Measurements from ENCODE around the gene PRUNE2.

- no peak for TF ChIP-seq CTCF (IDR thresholded peaks at IDR 0.05; ENCODE audit: insufficient read depth, low read length)
- no peak for TF ChIP-seq POLR2AphosphoS5 (IDR thresholded peaks at IDR 0.05; ENCODE audit: low read depth)
- no peak for TF ChIP-seq GABPA (IDR thresholded peaks at IDR 0.05; ENCODE audit: low read depth)
- no peak for TF ChIP-seq SPI1 (IDR thresholded peaks at IDR 0.05; ENCODE audit: borderline replicate concordance, low read depth)
- TF ChIP-seq REST (IDR thresholded peaks at IDR 0.05; ENCODE audit: insufficient replicate concordance, low read depth), result no peak
Measured at GRCh38 chr9:76570826-76571225, 335.1 kb downstream of the PRUNE2 start.

Data from HL-60 (cell line).